Measurements from ENCODE around the gene RPUSD4. TPM values are rescaled to one million over a fixed set of nuclear protein-coding genes. Genes with fewer than 3 reads are reported as not detected.

Gene RPUSD4
- total RNA-seq (2014; rRNA removed; shearing (Covaris generic)) (43.6 and 60.8 TPM in 2 replicates), polyA plus RNA-seq (2016; fragmentation: Nextera tagmentation; extraction: Ambion mirVana) (20.3 and 20.8 TPM in 2 replicates)
- long read RNA-seq, transcript RPUSD4-201 (7 exons, 2,512 nt), result major isoform, 56 of 64 reads
- long read RNA-seq, partial matches to known transcripts, result 0 of 64 reads
- long read RNA-seq, other reads (novel, unspliced or antisense), result 5 of 64 reads

DNA sequence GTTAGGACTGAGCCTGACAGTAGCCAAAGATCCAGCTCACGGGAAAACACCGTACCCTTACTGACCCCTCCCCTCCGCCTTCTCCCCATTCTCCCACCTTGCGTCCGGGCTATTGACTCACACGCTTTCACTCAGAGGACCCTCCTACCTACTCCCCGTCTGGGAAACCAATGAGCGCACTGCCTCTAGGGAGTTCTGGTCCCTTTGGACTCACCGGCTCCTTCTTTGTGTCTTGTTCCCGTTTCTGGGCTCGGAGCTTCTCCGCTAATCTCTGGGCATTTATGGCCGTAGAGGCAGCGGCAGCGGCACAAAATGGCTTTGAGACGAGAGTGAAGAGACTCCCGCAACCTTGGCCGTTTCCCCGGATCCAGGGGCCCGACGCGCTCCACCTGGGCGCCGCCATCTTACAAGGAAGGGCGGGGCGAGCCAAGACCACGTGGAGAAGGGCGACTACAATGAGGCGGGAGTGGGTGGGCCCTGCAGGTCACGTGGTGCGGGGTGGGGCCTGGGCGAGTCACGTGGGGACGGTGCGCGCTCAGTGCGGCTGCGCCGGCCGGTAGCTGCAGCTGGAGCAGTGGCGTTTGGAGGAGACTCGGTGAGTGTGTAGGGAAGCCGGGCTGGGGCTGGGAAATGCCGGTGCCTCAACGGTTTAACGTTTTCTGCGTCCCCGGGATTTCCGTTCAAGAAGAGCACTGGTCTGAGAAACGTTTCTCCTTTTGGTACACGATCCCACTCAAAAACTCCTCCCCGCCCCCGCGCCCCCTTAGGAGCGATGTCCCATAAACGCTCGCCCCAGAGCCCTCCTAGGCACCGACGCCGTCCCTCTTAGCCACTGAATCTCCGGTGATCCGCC is at the start of gene RPUSD4, which contains the start of gene FAM118B:
Gene RPUSD4, minus strand, starts transcription at position 415 of the 853 bp plus-strand sequence. Its CDS starts 12 bp downstream, at position 403.
Gene FAM118B, plus strand, starts transcription at position 547 of the 853 bp plus-strand sequence. CDS start 23,220 bp downstream, outside the sequence.
- H3K4me3 ChIP-seq, result peak within 1 kb of the TSS; percentile 82
- Mint-ChIP-seq H3K27me3 (ENCODE audit: insufficient read depth, low read depth, poor library complexity) (peaks cover 8% of the 10 kb centered on the region), H3K36me3 (ENCODE audit: low read depth) (peaks cover 33% of the 10 kb centered on the region), H3K27ac (peak within 1 kb of the TSS; percentile 99), H3K4me3 (peak within 1 kb of the TSS; percentile 98), H3K9me3 (peaks cover 2% of the 10 kb centered on the region; the same call in 1 of the 3 replicates), H3K4me1 (peaks cover 16% of the 10 kb centered on the region)
- H2AFZ ChIP-seq, result peak within 1 kb of the TSS; percentile 87
- ATAC-seq (peak; percentile 94), DNase-seq (ENCODE audit: low spot score) (peak; percentile 99)
- peaks cover 19% of the 10 kb centered on the region for H3K4me1 ChIP-seq (ENCODE audit: insufficient read depth)
- H3K4me2 ChIP-seq, result peak within 1 kb of the TSS; percentile 96
- no peaks in the 10 kb centered on the region for H3K27me3 ChIP-seq (ENCODE audit: insufficient read depth)
- peak within 1 kb of the TSS; percentile 98 for H3K27ac ChIP-seq (ENCODE audit: low read depth)
- H4K20me1 ChIP-seq (replicated peaks; ENCODE audit: insufficient read depth), result peaks cover 40% of the 10 kb centered on the region
- TF ChIP-seq EZH2phosphoT487 (IDR thresholded peaks at IDR 0.05; ENCODE audit: unreplicated experiment) (no peak), POLR2AphosphoS5 (IDR thresholded peaks at IDR 0.05; ENCODE audit: low read depth) (peak; percentile 94), ETS1 (IDR thresholded peaks at IDR 0.05) (peak; percentile 45; the same call in 1 of the 2 replicates), CREB1 (CRISPR knock-in tag; IDR thresholded peaks at IDR 0.05; ENCODE audit: low read depth) (peak; percentile 39; the same call in 1 of the 2 replicates)
- peaks cover 67% of the 10 kb centered on the region for H3K79me2 ChIP-seq (replicated peaks; ENCODE audit: insufficient read depth)
- H3K9me2 ChIP-seq (ENCODE audit: insufficient read depth), result no peaks in the 10 kb centered on the region
- no peaks in the 10 kb centered on the region; the same call in none of the 2 replicates for H3F3A ChIP-seq (replicated peaks; ENCODE audit: low read depth)
- peaks cover 32% of the 10 kb centered on the region for H3K36me3 ChIP-seq (ENCODE audit: insufficient read depth)

GRCh38 chr11:126257764-126258163 is 46.3 kb upstream of the RPUSD4 start:
- peaks cover 6% of the 10 kb centered on the region; the same call in 1 of the 2 replicates for H3F3A ChIP-seq (replicated peaks; ENCODE audit: low read depth)
- 0 out of 2 replicates have a peak, but pooled peaks cover 16% of the 10 kb centered on the region for H4K20me1 ChIP-seq (replicated peaks; ENCODE audit: insufficient read depth)
- no peaks in the 10 kb centered on the region for H3K79me2 ChIP-seq (replicated peaks; ENCODE audit: insufficient read depth)
- H3K36me3 ChIP-seq (ENCODE audit: insufficient read depth), result peaks cover 27% of the 10 kb centered on the region
- H3K4me1 ChIP-seq (ENCODE audit: insufficient read depth), result no peaks in the 10 kb centered on the region
- DNase-seq (ENCODE audit: low spot score) (no peak), ATAC-seq (no peak)
- H3K4me1 Mint-ChIP-seq, result no peaks in the 10 kb centered on the region
- peaks cover 58% of the 10 kb centered on the region for H3K36me3 Mint-ChIP-seq (ENCODE audit: low read depth)
- H3K9me3 Mint-ChIP-seq, result no peaks in the 10 kb centered on the region
- H3K9me2 ChIP-seq (ENCODE audit: insufficient read depth), result no peaks in the 10 kb centered on the region
- H3K27me3 Mint-ChIP-seq (ENCODE audit: insufficient read depth, low read depth, poor library complexity), result no peaks in the 10 kb centered on the region
- no peak overlapping the region for H3K27ac ChIP-seq (ENCODE audit: low read depth)
- no peak overlapping the region for H3K27ac Mint-ChIP-seq
- TF ChIP-seq POLR2AphosphoS5 (IDR thresholded peaks at IDR 0.05; ENCODE audit: low read depth) (no peak), STAT1 (IDR thresholded peaks at IDR 0.05; ENCODE audit: unreplicated experiment) (no peak), ZNF114 (CRISPR knock-in tag; IDR thresholded peaks at IDR 0.05) (no peak), ETS1 (IDR thresholded peaks at IDR 0.05) (no peak)
- TF ChIP-seq, protein P1, sequence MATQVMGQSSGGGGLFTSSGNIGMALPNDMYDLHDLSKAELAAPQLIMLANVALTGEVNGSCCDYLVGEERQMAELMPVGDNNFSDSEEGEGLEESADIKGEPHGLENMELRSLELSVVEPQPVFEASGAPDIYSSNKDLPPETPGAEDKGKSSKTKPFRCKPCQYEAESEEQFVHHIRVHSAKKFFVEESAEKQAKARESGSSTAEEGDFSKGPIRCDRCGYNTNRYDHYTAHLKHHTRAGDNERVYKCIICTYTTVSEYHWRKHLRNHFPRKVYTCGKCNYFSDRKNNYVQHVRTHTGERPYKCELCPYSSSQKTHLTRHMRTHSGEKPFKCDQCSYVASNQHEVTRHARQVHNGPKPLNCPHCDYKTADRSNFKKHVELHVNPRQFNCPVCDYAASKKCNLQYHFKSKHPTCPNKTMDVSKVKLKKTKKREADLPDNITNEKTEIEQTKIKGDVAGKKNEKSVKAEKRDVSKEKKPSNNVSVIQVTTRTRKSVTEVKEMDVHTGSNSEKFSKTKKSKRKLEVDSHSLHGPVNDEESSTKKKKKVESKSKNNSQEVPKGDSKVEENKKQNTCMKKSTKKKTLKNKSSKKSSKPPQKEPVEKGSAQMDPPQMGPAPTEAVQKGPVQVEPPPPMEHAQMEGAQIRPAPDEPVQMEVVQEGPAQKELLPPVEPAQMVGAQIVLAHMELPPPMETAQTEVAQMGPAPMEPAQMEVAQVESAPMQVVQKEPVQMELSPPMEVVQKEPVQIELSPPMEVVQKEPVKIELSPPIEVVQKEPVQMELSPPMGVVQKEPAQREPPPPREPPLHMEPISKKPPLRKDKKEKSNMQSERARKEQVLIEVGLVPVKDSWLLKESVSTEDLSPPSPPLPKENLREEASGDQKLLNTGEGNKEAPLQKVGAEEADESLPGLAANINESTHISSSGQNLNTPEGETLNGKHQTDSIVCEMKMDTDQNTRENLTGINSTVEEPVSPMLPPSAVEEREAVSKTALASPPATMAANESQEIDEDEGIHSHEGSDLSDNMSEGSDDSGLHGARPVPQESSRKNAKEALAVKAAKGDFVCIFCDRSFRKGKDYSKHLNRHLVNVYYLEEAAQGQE (IDR thresholded peaks at IDR 0.05; ENCODE audit: unreplicated experiment), result no peak
- no peaks in the 10 kb centered on the region for H3K27me3 ChIP-seq (ENCODE audit: insufficient read depth)
- H3K4me3 ChIP-seq, result no peak overlapping the region
- no peak overlapping the region for H3K4me3 Mint-ChIP-seq
- H2AFZ ChIP-seq, result no peak overlapping the region
- no peak overlapping the region for H3K4me2 ChIP-seq

All from GM23338 (cell line).